NCI-H2227 (cell line): ENCODE results near the gene CHRM2.
A peak's percentile ranks its signal among the peaks of the same experiment; 100 is the strongest.
"Not testable (repeated sequence)": the region's sequence is repeated elsewhere in the genome, so short reads cannot be mapped to it uniquely, and the experiment has no call there.

Source experiments
- DNase-seq: peaks from one replicate; lab custom pipeline; 2025; ENCODE audit not compliant: unreplicated experiment; lab: John Stamatoyannopoulos, UW

The CHRM2 gene

DNA sequence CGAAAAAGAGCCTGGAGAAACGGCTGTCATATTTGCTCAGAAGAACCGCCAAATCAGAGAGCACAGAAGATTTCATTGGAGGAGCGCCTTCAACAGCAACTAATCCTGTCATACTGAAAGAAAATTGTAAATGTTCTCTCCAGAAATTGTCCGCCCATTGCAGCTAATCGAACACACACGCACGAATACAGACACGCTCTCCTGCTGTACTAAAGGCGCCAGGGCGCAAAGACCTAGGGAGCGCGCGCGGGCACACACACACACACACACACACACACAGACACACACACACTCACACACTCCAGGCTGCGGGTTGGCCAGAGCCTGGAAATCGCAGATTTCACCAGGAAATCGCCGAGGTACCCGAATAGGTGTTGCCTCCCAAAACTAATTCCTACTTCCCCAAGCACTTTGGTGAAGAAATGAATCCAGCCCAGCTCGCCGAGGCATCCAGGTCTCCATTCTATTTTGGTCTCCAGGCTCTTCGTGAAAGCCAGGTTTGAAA lies at the start of gene CHRM2:
Gene CHRM2, plus strand, starts transcription at position 157 of the 505 bp plus-strand sequence. CDS start 146,214 bp downstream, outside the sequence.
- no peak for DNase-seq

DNA sequence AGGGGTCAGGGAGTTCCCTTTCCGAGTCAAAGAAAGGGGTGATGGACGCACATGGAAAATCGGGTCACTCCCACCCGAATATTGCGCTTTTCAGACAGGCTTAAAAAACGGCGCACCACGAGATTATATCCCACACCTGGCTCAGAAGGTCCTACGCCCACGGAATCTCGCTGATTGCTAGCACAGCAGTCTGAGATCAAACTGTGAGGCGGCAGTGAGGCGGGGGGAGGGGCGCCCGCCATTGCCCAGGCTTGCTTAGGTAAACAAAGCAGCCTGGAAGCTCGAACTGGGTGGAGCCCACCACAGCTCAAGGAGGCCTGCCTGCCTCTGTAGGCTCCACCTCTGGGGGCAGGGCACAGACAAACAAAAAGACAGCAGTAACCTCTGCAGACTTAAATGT lies 37.1 kb upstream of the CHRM2 start:
- not testable (repeated sequence) for DNase-seq

DNA sequence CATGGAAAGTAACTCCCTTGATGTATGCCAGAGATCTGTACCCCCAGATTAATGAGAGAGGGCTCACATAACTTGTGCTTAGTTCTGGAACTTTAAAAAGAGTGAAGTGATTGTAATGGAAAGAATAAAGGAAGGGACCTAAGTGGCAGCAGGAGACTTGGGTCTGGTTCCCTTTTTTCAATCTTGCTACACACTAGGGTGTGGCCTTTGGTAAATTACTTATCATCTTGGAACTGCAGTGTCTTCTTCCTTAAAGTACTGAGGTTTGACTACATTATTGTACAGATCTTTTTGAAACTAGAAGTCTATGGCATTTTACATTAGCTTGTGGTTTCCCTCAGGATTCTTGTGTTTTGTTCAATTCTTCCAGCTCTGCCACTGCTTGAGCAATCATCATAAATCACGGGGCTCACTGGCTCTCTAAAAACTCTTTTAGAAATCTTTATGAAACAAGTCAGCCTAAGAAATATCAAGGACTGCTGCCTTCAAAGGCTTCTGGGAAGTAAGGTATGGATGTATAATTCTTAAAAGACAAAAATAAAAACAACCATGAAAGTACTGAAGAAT lies 22.5 kb upstream of the CHRM2 start:
- no peak for DNase-seq

DNA sequence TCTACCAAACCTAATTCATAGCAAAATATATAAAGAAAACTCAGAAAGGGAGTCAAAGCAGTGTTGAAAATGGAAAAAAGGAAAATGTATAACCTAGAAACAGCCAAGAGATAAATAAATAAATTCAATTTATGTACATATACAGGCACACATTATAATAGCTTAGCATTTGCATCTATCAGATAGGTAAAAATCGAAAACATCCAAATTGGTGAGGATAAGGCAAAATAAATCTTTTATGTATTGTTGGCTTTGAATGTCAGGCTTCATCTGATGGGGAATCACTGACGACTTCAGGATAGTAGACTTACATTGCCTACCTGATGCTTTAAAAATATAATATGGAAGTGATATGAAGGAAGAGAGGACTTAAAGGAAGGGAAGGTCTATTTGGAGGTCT lies 20.6 kb upstream of the CHRM2 start:
- no peak for DNase-seq

DNA sequence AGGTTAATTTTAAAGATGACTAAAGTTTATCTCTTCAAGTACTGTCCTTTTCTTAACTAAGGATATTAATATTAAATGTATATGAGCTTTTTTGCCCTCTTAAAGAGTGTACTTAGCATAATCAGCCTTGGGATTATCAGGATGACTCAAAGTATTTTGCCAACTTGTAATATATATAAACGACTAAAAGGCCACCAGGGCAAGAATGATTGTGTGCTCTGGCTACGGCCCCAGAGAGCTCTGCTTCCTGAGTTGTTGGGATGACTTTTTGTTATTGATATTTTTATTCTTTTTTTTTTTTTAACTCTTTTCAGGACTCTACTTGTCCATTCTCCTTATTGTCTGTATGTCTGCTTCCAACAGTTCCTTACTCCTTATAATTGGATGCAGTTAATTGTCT lies 14.8 kb upstream of the CHRM2 start:
- DNase-seq = no peak

DNA sequence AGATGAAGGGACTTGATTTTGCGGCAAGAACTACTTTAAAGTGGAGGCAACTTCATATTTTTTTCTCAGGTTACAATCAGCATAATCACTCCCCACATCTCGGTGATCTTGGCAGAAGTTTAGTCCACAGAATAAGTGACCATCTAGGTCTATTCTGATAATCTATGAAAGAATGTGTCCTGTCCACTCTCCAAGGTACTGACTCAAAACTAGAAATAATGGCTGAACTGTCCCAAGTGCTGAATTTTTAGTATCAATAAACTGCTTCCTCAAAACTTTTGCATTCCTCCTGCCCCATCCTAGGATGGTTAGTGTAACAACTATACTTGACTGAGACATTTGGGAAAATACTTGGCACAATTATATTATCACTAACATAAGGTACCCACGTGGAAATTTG lies 10.9 kb upstream of the CHRM2 start:
- no peak for DNase-seq

DNA sequence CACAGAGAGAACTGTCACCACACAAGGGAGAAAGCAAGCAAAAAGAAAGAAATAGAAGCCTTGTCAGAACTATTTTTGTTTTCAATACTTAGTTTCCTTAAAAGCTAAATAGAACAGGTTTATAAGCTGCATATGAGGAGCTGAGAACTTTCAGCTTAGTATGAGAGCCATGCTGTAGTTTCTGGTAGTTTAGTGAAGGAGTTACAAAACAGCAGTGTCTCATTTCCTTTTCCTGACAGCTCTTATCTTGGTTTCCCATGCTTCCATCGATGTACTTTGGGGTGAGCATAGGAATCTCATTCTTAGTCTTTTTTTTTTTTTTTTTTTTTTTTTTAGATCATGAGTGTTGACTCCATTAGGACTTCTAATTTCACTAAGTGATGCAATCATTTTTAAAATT lies 8.6 kb upstream of the CHRM2 start:
- DNase-seq = no peak

DNA sequence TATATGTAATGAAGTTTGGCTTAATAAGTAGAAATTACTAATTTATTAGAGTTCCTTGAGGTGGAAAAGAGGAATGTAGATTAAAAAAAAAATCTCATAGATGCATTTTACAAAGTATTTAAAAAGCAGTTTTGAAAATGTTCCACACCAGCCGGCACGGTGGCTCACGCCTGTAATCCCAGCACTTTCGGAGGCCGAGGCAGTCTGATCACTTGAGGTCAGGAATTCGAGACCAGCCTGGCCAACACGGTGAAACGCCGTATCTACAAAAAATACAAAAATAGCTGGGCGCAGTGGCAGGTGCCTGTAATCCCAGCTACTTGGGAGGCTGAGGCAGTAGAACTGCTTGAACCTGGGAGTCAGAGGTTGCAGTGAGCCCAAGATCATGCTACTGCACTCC lies 3.2 kb upstream of the CHRM2 start:
- DNase-seq = no peak

DNA sequence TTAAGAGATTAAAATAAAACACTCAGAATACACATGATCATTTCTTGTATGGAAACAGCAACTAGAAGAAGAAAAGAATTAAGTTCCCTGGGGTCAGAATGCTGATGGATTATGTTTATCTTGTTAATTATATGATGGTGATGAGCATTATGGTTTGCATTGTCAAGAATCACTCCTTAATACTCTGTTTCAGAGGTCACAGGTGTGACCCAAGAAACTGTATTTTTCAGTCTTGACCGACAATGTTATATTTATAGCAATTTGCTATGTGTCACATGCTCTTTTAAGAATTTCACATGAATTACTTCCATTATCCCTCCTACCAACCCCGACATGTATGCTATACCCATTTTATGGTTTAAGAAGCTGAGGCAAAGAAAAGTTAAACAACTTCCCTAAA lies 2.7 kb upstream of the CHRM2 start:
- no peak for DNase-seq

DNA sequence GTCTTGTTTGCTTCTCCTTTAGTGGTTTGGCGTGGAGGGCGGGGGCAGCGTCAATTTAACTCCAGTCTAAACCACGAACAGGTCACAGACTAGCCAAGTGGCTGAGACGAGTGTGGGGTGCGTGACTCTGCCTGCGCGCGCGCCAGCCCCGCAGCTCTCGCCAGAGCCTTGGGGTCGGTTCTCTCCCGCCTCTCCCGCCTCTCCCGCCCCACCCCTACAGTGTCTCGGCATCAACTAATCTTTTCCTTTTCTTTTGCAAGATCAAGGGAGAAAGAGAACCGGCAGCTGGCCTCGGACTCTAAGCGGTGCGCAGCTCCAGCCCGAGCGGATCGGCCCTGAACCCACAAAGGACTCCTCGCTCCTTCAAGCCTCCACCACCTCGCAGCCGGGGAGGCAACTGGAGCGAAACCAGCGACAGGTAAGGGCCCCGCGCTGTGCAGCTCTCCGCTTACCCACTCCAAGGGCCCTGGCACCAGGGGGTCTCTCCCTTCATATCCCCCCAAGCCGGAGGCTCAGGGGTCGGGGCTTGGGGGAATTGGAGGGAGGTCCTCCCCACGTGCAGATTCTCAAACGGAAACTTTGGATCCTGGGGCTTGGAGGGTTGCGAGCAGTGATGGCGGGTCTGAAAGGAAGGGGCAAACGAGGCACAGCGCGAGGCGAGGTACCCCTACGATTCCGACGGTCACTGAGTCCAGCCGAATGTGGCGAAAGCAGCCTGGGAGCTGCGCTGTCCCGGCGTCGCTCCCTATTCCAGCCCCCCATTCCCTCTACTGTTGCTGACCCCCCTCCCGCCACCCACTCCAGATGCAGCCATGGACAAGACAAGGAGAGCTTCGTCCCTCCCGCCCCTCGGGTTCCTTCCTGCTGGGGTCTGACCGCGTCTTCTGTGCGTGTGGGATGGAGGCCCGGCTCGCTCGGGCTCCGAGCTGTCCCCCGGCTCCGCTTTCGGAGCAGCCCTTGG lies 829 bp downstream of the CHRM2 start:
- no peak for DNase-seq

DNA sequence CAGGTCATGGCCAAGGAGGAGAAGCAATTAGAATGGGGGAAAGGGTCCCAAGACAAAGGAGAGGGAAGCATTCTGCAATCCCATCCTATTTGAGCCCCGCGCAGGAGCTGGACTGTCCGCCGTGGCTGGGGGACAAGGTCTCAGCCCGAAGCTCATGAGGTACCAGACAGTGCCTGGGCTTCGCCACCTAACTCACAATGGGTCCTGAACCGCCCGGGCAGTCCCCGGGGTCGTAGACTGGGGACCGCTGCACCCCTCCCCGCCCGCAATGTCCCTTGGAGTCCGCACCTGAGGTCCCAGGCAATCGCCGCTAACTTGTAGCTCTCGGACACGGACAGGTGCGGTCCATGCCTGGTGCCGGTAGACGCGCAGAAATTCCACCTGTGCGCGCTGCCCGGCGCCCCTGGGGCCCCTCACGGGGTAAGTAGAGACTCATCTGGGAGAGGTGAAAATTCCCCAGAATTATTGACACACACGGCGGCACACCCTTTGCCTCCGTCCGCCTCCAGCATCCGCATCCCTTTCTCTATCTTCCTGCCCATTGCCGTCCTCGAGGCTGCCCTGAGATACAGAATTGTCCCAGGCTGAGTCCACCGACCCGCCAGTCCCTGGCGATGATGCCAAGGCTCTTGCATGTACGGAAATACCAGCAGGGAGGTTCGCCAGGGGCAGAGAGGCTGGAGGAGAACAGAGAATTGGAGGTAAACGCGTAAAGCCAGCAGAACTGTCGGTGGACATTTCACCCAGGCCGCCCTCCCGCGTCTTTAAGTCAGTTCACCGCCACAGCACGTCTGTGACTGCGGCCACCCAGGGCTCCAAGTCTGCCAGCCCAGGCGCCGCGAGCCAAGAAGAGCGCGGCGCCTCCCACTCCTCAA lies 1.8 kb downstream of the CHRM2 start:
- no peak for DNase-seq

DNA sequence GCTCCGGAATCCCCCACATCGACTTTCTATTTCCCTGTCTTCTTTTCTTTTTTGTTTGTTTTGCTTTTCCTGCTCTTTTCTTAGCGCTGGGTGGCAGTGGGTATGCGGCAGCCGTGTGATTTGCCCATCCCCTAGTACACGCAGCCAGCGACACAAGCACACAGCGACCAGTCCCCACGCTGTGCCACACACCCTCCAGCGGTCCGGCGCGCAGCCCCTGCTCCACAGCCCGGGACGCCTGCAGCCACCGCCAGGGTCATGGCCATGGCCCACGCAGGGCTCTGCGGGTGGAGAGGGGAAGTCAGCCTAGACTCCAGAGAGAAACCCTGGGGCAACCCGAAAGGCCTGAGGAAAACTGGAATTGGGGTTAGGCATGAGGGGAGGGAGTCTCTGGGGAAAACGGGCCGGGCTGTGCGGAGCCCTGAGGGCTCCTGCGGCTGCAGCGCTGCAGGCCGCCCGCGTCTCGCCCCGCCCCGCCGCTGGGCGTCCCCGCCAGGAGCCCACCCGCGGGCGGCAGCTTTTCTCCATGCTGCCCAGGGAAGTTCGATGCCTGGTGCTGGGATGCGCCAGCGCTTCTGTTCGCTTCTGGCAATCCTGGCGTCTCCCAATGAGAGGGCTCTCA lies 2.5 kb downstream of the CHRM2 start:
- DNase-seq = no peak

DNA sequence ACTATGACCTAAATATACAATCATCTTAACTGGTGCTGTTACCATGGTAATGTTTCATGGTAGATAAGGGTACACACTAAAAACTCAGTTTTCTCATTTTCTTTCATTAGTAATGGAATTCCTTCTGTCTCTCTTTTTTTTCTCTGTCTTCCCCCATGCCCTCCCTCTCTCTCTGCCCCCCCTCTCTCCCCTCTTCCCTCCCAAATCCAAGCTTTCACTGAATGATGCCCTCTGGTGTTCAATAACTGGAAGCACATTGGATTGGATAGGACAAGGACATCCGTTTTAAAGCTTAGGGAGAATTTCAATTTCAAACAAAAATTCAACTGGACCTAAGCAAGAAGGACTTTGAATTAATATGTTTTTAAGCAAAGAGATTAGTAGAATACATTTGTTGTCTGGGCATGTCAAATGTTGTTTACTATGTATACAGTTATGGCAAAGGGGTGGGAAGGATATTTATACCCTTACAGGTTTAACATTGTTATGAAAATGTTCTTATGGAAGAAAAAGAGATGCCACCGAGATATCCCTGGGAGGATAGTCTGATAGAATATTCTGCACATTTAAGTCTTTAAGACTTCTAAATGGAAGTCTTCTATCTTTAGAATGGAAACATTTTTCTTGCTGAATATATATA lies 6.1 kb downstream of the CHRM2 start:
- DNase-seq = peak; percentile 42

DNA sequence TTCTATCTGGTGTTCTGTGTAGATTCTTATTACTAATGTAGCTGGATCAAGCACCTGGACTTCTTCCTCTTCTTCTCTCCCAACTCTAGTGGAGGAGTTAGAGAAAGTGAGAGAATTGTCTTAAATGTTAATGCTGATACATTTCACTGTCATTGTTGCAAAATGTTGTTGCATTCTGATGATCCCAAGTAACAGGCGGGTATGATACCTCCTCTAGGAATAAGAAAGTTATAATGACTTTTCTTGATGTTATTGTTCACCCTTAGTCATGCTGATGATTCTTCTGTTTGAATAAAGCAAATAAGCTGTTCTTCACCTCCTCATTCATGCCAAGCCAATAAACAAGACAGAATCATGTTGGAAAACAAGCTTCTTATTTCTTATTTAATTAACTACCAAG lies 9.1 kb downstream of the CHRM2 start:
- no peak for DNase-seq

DNA sequence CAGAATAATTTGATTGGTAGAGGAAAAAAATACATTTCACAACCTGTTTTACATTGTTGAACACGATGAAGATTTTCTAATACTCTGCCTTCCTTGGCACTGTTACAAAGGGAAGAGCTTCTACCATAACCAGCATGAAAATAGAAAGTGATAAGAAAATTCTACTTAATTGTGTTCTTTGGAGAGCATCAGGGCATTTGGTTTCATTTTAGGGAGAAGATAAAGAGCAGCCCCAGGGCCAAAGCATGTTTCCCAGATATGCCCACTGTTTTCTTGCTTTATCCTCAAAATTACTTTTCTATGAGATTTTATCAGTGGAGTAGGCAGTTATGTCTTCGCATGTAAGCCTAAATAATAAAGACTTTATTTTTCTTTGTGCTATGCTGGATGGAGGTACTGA lies 9.5 kb downstream of the CHRM2 start:
- DNase-seq = no peak

DNA sequence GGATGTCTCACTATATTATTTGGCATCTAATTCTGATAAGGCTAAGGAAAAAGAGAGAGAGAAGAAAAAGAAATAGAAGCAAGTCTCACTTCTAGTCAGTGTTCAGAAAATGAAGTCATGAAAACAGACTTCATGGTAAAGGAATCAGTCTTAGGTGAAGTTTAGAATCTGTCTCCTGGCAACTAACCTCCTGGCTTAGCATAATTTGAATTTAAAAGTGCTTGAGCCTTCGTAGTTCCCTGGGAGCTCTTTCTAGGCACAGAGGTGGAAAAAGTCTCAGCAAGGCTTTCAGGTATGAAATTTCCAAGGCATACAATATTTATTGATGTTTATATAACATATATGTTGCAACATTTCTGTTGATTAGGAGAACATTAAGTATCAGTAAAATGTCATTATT lies 10.4 kb downstream of the CHRM2 start:
- DNase-seq = no peak

DNA sequence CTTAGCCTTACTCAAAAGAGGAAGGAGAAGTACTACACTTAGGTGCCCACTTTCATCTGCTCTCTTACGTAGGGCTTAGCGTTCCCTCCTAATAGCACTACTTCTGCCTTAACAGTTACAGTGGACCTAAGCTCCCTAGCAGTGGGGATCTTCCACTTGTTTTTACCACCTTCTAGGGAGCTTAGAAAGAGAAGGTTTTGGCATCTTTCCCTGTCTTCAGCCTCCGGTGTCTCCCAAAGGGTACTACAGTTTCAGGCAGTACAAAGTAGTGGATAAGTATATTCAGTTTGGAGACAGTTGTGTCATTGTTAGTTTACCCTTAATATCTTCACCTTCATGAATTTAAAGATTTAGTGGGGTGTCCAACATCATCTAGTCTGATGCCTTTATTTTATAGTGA lies 14.6 kb downstream of the CHRM2 start:
- DNase-seq = no peak

DNA sequence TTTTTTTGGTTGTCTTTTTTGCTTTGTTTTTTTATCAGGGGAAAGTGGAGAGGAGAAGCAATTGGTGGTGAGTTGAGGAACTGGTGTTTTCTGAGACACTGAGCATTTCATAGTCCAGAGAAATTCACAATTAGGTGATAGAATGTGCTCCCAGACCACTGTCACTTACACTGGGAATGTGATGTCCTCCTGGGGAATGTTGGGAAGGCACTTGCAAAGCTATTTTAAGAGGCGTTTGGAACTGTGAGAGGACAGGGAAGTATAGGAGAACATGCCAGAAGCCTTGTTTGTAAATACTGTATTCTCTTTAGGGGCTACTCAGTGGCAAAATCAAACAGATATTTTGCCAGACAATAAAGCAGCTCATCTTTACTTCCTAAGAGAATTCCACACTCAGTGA lies 16.0 kb downstream of the CHRM2 start:
- DNase-seq = no peak

DNA sequence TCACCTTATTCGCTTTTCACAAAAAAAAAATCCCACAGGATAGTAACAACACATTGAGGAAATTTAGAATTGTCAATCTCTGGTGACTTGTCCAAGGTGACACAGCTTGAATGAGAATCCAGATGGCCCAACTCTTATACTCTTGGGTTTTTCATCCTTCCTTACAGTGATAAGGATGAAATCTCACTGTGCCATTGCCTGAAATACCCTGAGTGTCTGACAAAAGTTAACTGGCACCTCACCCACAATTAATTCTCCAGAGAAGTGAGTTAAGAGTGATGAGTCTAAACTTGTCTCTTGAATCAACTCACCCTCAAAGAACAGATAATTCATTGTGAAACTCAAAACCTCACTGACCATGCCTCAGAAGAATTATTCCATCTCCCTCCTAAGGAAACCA lies 18.9 kb downstream of the CHRM2 start:
- no peak for DNase-seq

DNA sequence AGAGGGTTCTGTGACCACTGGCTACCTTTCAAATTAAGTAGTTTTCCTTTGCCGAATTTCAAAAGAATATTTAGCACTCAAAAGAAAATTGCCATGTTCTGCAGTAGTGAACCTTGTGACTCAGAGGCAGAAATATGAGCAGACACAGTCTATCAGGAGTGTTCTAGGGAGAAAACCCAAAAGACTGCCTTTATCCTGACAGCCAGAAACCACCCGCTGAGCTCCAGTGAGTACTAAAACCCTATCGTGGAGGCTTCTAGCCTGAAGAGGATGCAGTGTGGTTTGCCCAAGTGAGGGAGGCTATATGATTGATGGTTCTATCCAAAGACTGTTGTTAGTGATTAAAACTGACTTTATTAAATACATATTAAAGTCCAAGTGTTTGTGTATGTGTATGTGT lies 21.9 kb downstream of the CHRM2 start:
- no peak for DNase-seq

DNA sequence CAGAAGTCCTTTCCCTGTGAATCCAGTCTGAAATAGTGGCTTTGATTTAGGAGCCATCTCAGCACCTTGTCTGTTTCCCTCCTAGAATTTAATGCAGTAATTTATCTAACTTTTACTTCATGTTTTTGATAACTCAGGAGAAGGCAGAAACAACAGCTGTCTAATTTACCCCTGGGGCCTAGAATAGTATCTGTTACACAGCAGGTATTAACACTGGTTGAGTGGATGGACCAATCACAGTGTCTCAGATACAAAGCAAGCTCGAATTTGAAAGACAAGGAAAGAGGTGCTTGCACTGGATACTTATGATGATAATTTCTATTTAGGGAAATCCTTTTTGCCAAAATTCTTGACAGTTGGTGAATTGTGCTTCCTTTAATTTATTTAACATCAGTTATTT lies 23.4 kb downstream of the CHRM2 start:
- DNase-seq = no peak
